Subcutaneous abdominal adipose tissue (tissue), 5 donors: ENCODE results near the gene SMIM34.
"Not testable (repeated sequence)": the region's sequence is repeated elsewhere in the genome, so short reads cannot be mapped to it uniquely, and the experiment has no call there.

Experiments used
- H3K27ac ChIP-seq: one replicate; pipeline ENCODE4 v1.7.0; 2013; ENCODE audit warnings: low read depth, mild to moderate bottlenecking, inconsistent platforms, low read length, moderate library complexity
- H3K27me3 ChIP-seq, 5 donors: one replicate each; pipeline ENCODE4 v1.7.0; 2013; ENCODE audit warnings: low read length in 5 of 5, inconsistent platforms in 1 of 5; ENCODE audit not compliant: control insufficient read depth in 5 of 5, insufficient read depth in 4 of 5
- H3K36me3 ChIP-seq, 5 donors: one replicate each; pipeline ENCODE4 v1.7.0; 2013; ENCODE audit warnings: low read length in 5 of 5; ENCODE audit not compliant: control insufficient read depth in 5 of 5, insufficient read depth in 5 of 5
- H3K4me1 ChIP-seq, 5 donors: one replicate each; pipeline ENCODE4 v1.7.0; 2013; ENCODE audit warnings: low read length in 5 of 5, mild to moderate bottlenecking in 3 of 5, moderate library complexity in 1 of 5; ENCODE audit not compliant: control insufficient read depth in 5 of 5, insufficient read depth in 5 of 5
- H3K4me3 ChIP-seq, 5 donors: one replicate each; pipeline ENCODE4 v1.7.0; 2013; ENCODE audit warnings: low read length in 5 of 5, low read depth in 1 of 5
- H3K9ac ChIP-seq, 5 donors: one replicate each; pipeline ENCODE4 v1.7.0; 2013; ENCODE audit warnings: low read length in 5 of 5, mild to moderate bottlenecking in 4 of 5, moderate library complexity in 3 of 5
- H3K9me3 ChIP-seq, 5 donors: one replicate each; pipeline ENCODE4 v1.7.0; 2013; ENCODE audit warnings: low read length in 5 of 5; ENCODE audit not compliant: control insufficient read depth in 5 of 5
- donor health status: healthy.
- donor health status: healthy.
- donor health status: healthy.
- donor health status: healthy.
- donor health status: healthy.

The SMIM34 gene

DNA sequence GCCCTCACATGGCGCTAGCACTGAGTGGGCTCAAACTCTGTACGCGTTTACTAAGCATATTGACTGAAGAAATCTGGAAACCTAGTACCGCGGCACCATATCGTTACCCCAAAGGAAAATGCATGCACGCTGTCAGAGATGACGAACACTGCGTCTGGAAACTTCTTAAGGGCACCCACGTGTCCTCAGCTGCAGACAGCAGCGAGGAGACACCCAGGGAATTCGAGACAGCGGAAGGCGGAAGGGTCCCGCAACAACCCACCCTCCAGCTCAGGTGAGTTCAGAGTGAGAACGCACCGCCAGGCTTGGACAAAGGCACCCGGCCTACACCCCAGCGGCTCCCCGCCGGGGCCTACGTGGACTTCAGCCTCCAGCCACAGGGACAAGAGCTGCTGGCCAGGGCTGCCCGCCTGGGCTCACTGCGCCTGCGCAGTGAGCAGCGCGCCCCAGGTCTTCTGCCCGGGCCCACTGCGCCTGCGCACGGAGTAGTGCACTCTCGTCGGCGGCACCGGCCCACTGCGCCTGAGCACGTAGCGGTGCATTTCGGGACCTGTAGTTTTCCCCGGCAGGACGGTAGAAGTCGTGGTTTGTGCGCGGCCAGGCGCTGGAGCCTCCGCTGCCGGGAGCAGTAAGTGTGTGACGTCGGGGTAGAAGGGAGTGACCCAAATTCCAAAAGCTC is 48.7 kb downstream of the SMIM34 start, which contains the start of gene SMIM11:
SMIM11 (plus strand) TSS at position 568 of the 679 bp plus-strand sequence. CDS start 3,998 bp downstream, outside the sequence.
- not testable (repeated sequence) for H3K4me1 ChIP-seq, H3K9me3 ChIP-seq, H3K36me3 ChIP-seq, H3K27ac ChIP-seq, H3K9ac ChIP-seq, H3K27me3 ChIP-seq, H3K4me3 ChIP-seq

- H3K4me1 ChIP-seq, H3K27me3 ChIP-seq, H3K4me3 ChIP-seq, H3K9ac ChIP-seq, H3K9me3 ChIP-seq, H3K36me3 ChIP-seq, H3K27ac ChIP-seq: not testable (repeated sequence)
Measured at GRCh38 chr21:34374462-34374861, 49.3 kb downstream of the SMIM34 start.

GRCh38 chr21:34372321-34372720 is 51.4 kb downstream of the SMIM34 start:
- no peaks in the 10 kb centered on the region for H3K9me3 ChIP-seq
- no peak overlapping the region for H3K9ac ChIP-seq
- no peak overlapping the region for H3K4me3 ChIP-seq
- no peak overlapping the region for H3K27ac ChIP-seq
- H3K36me3 ChIP-seq, result no peaks in the 10 kb centered on the region
- no peaks in the 10 kb centered on the region for H3K4me1 ChIP-seq
- no peaks in the 10 kb centered on the region for H3K27me3 ChIP-seq

GRCh38 chr21:34369741-34370140 is 54.0 kb downstream of the SMIM34 start:
- H3K27ac ChIP-seq, result no peak overlapping the region
- no peaks in the 10 kb centered on the region for H3K9me3 ChIP-seq
- H3K4me3 ChIP-seq, result no peak overlapping the region
- no peaks in the 10 kb centered on the region for H3K4me1 ChIP-seq
- H3K9ac ChIP-seq, result no peak overlapping the region
- H3K27me3 ChIP-seq, result no peaks in the 10 kb centered on the region
- H3K36me3 ChIP-seq, result no peaks in the 10 kb centered on the region
